Astrocyte (in vitro differentiated cells and primary cell): ENCODE data around the gene SETD7.

Source experiments
- CTCF ChIP-seq: IDR thresholded peaks from 2 replicates; pipeline ENCODE4 v1.5.1; 2011; ENCODE audit warnings: low read depth, mild to moderate bottlenecking, inconsistent platforms, low read length, moderate library complexity; ENCODE audit not compliant: insufficient read depth
- EZH2 ChIP-seq: IDR thresholded peaks from 2 replicates; pipeline ENCODE4 v1.6.1; 2012; ENCODE audit warnings: mild to moderate bottlenecking, low read length, inconsistent platforms; ENCODE audit not compliant: insufficient read depth

- TF ChIP-seq CTCF = no peak
- no peak for TF ChIP-seq EZH2
Measured at GRCh38 chr4:139476363-139476762, 79.7 kb downstream of the SETD7 start.
